ENCODE results near the gene REEP2. TPM values are rescaled to one million over a fixed set of nuclear protein-coding genes. Genes with fewer than 3 reads are reported as not detected.
"Not testable (repeated sequence)": the region's sequence is repeated elsewhere in the genome, so short reads cannot be mapped to it uniquely, and the experiment has no call there.

REEP2 gene
- total RNA-seq, 1 experiment from 2014 or later: 4.5 TPM

- H3K4me1 ChIP-seq: peaks cover 10% of the 10 kb centered on the region
- POLR2A ChIA-PET: interaction anchor here (0.5 kb wide), 1 partner anchor 29 kb away, joined by 10 read pairs; no protein-coding TSS in a partner anchor
- peaks cover 9% of the 10 kb centered on the region for H3K36me3 ChIP-seq (ENCODE audit: control insufficient read depth, insufficient read depth, low read length)
- BruUV-seq (replicated peaks): no TSS peak
- TF ChIP-seq CTCF (IDR thresholded peaks at IDR 0.05; ENCODE audit: insufficient read depth in 1 of 2, low read depth in 1 of 2, low read length in 1 of 2, severe bottlenecking in 1 of 2, unreplicated experiment in 1 of 2): no peak
- Mint-ChIP-seq H3K27ac (ENCODE audit: unreplicated experiment) (peak overlapping the region; percentile 88), H3K4me1 (ENCODE audit: low read depth, unreplicated experiment) (peaks cover 43% of the 10 kb centered on the region), H3K9me3 (ENCODE audit: unreplicated experiment) (no peaks in the 10 kb centered on the region), H3K27me3 (ENCODE audit: insufficient read depth, unreplicated experiment) (peaks cover 6% of the 10 kb centered on the region), H3K4me3 (ENCODE audit: unreplicated experiment) (peak overlapping the region; percentile 54), H3K36me3 (ENCODE audit: insufficient read depth, unreplicated experiment) (peaks cover 96% of the 10 kb centered on the region)
- H3K27me3 ChIP-seq (replicated peaks; ENCODE audit: control insufficient read depth, insufficient read depth, low read length): no peaks in the 10 kb centered on the region
- peak; percentile 63 to 71 for DNase-seq
- CTCF ChIA-PET: no interaction called here
- intact Hi-C loops (cut with micrococcal nuclease; ENCODE audit: unreplicated experiment): no loop called here
- no peak overlapping the region for H3K4me3 ChIP-seq (ENCODE audit: low read depth, low read length)
- H3K9me3 ChIP-seq: no peaks in the 10 kb centered on the region
Observed at GRCh38 chr5:138470322-138471051, 31.6 kb downstream of the REEP2 start.

GRCh38 chr5:138471052-138471361, 32.1 kb downstream of the REEP2 start:
- BruUV-seq (replicated peaks): no TSS peak
- Histone ChIP-seq H3K27me3 (replicated peaks; ENCODE audit: control insufficient read depth, insufficient read depth, low read length) (no peaks in the 10 kb centered on the region), H3K4me1 (peaks cover 10% of the 10 kb centered on the region), H3K4me3 (ENCODE audit: low read depth, low read length) (no peak overlapping the region), H3K9me3 (no peaks in the 10 kb centered on the region), H3K36me3 (ENCODE audit: control insufficient read depth, insufficient read depth, low read length) (peaks cover 8% of the 10 kb centered on the region)
- peaks cover 6% of the 10 kb centered on the region for H3K27me3 Mint-ChIP-seq (ENCODE audit: insufficient read depth, unreplicated experiment)
- TF ChIP-seq CTCF (IDR thresholded peaks at IDR 0.05; ENCODE audit: insufficient read depth in 1 of 2, low read depth in 1 of 2, low read length in 1 of 2, severe bottlenecking in 1 of 2, unreplicated experiment in 1 of 2): no peak
- intact Hi-C loops (cut with micrococcal nuclease; ENCODE audit: unreplicated experiment): no loop called here
- peak overlapping the region; percentile 54 for H3K4me3 Mint-ChIP-seq (ENCODE audit: unreplicated experiment)
- ChIA-PET POLR2A (no interaction called here), CTCF (no interaction called here)
- DNase-seq: no peak
- H3K4me1 Mint-ChIP-seq (ENCODE audit: low read depth, unreplicated experiment): peaks cover 44% of the 10 kb centered on the region
- peak overlapping the region; percentile 88 for H3K27ac Mint-ChIP-seq (ENCODE audit: unreplicated experiment)
- no peaks in the 10 kb centered on the region for H3K9me3 Mint-ChIP-seq (ENCODE audit: unreplicated experiment)
- H3K36me3 Mint-ChIP-seq (ENCODE audit: insufficient read depth, unreplicated experiment): peaks cover 92% of the 10 kb centered on the region

GRCh38 chr5:138472353-138472752, 33.5 kb downstream of the REEP2 start:
- TF ChIP-seq CTCF (IDR thresholded peaks at IDR 0.05; ENCODE audit: insufficient read depth in 1 of 2, low read depth in 1 of 2, low read length in 1 of 2, severe bottlenecking in 1 of 2, unreplicated experiment in 1 of 2): no peak
- H3K4me1 ChIP-seq: peaks cover 10% of the 10 kb centered on the region
- H3K9me3 Mint-ChIP-seq (ENCODE audit: unreplicated experiment): no peaks in the 10 kb centered on the region
- H3K4me3 Mint-ChIP-seq (ENCODE audit: unreplicated experiment): peak overlapping the region; percentile 46
- no peaks in the 10 kb centered on the region for H3K27me3 ChIP-seq (replicated peaks; ENCODE audit: control insufficient read depth, insufficient read depth, low read length)
- H3K36me3 ChIP-seq (ENCODE audit: control insufficient read depth, insufficient read depth, low read length): peaks cover 3% of the 10 kb centered on the region; the same call in 1 of the 2 replicates
- peaks cover 40% of the 10 kb centered on the region for H3K4me1 Mint-ChIP-seq (ENCODE audit: low read depth, unreplicated experiment)
- H3K9me3 ChIP-seq: no peaks in the 10 kb centered on the region
- H3K4me3 ChIP-seq (ENCODE audit: low read depth, low read length): no peak overlapping the region
- ChIA-PET CTCF (interaction anchor here (0.6 to 0.7 kb wide), 2 partner anchors 30 to 32 kb away, joined by 3 to 4 read pairs; no protein-coding TSS in a partner anchor), POLR2A (interaction anchor here (0.6 to 1.0 kb wide), 2 partner anchors 21 to 71 kb away, joined by 3 to 6 read pairs; partner anchors contain the start of gene ETF1)
- no TSS peak for BruUV-seq (replicated peaks)
- peaks cover 85% of the 10 kb centered on the region for H3K36me3 Mint-ChIP-seq (ENCODE audit: insufficient read depth, unreplicated experiment)
- H3K27me3 Mint-ChIP-seq (ENCODE audit: insufficient read depth, unreplicated experiment): peaks cover 5% of the 10 kb centered on the region
- peak; percentile 60 to 63 for DNase-seq
- intact Hi-C loops (cut with micrococcal nuclease; ENCODE audit: unreplicated experiment): no loop called here
- peak overlapping the region; percentile 74 for H3K27ac Mint-ChIP-seq (ENCODE audit: unreplicated experiment)

GRCh38 chr5:138473151-138473550, 34.3 kb downstream of the REEP2 start:
- H3K9me3 Mint-ChIP-seq (ENCODE audit: unreplicated experiment); H3K27me3 Mint-ChIP-seq (ENCODE audit: insufficient read depth, unreplicated experiment); H3K4me3 Mint-ChIP-seq (ENCODE audit: unreplicated experiment); intact Hi-C loops (cut with micrococcal nuclease; ENCODE audit: unreplicated experiment); BruUV-seq (replicated peaks); H3K4me3 ChIP-seq (ENCODE audit: low read depth, low read length); H3K36me3 ChIP-seq (ENCODE audit: control insufficient read depth, insufficient read depth, low read length); POLR2A ChIA-PET; CTCF ChIA-PET; DNase-seq; H3K27me3 ChIP-seq (replicated peaks; ENCODE audit: control insufficient read depth, insufficient read depth, low read length); H3K9me3 ChIP-seq: not testable (repeated sequence)
- H3K4me1 ChIP-seq: peaks cover 10% of the 10 kb centered on the region
- Mint-ChIP-seq H3K27ac (ENCODE audit: unreplicated experiment) (peak overlapping the region; percentile 74), H3K36me3 (ENCODE audit: insufficient read depth, unreplicated experiment) (peaks cover 78% of the 10 kb centered on the region), H3K4me1 (ENCODE audit: low read depth, unreplicated experiment) (peaks cover 32% of the 10 kb centered on the region)
